NOMO-1 (cell line): ENCODE results near the gene ADD3.
A peak's percentile ranks its signal among the peaks of the same experiment; 100 is the strongest.

Experiments used
- DNase-seq, 2 experiments: peaks; one replicate each; lab custom pipeline; 2025; ENCODE audit not compliant: unreplicated experiment in 2 of 2; lab: John Stamatoyannopoulos, UW

The ADD3 gene

DNA sequence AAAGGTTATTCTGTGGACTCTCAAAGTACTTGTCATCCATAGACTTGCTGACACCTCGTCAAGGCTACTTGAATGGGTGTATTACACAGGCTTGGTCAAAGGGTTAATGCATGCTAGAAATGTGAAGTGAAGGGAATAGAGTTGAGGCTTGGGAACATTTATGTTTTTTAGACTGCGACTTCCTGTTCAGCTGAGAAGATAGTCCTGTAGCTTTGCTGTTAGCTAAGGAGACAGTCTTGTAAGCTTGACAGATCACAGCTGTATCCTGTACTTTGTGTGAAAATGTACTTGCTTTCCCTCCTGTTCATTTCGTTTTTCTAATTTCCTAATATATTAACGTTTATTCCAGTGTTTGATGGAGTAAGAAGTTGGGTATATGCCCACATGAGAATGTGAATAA, 52.1 kb downstream of the ADD3 start:
- DNase-seq = no peak

DNA sequence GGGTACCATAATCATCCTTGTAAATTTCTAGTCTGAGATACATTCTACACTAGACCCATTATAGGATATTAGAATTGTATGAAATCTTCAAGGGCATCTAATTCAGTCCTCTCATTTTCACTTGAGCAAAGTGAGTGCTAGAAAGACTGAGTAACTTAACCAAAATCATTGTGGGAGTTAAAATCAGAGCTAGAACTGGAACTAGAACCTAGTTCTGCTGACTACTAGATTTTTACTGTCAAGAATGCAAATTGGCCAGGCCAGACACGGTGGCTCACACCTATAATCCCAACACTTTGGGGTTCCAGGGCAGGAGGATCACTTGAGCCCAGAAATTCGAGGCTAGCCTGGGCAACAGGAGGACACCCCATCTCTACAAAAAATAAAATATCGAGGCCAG, 53.9 kb downstream of the ADD3 start:
- no peak for DNase-seq

DNA sequence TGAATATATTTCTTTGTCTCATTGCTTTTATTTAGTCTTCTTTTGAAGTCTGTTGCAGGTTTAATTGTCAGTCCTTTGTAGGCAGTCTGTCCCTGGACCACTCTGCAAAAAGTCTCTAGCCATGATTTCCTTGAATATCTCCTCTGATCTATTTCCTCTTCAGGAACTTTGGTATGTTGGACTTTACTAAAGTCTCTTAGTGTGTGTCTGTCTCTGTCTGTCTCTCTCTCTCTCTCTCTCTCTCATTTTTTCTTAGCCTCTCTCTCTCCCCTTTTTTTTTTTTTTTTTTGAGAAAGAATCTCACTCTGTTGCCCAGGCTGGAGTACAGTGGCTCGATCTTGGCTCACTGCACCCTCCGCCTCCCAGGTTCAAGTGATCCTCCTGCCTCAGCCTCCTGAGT, 57.5 kb downstream of the ADD3 start:
- no peak for DNase-seq

DNA sequence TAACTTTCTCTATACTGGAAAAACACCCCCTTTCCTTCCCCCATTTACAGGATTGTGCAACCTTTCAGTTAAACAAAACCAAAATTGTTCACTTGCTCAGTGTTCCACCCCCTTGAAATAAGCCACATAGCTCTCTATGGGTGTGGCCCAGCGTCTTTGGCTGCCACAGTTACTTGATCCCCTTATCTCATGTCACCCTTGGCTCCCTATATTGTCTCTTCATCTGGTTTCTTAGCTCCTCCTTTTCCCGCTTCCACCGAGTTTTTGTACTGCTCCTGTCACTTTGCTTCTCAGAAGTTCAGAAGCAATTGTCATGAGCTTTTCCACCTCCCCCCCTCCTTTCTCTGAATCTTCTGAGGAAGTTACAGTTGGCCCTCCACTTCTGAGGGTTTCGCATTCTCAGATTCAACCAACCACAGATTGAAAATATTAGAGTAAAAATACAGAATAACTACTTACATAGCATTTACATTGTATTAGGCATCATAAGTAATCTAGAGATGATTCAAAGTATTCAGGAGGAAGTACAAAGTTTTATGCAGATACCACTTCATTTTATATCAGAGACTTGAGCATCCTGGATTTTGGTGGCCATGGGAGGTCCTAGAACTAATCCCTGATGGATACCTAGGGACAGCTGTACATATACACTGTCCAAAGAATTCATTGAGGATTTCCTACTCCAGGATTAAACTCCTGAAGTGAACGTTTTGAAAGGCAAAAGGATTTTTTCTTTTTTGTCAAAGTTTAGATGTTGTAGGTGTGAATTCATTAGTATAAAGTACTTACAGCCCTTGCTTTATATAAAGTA, 60.4 kb downstream of the ADD3 start:
- peak; percentile 50 to 70 for DNase-seq

DNA sequence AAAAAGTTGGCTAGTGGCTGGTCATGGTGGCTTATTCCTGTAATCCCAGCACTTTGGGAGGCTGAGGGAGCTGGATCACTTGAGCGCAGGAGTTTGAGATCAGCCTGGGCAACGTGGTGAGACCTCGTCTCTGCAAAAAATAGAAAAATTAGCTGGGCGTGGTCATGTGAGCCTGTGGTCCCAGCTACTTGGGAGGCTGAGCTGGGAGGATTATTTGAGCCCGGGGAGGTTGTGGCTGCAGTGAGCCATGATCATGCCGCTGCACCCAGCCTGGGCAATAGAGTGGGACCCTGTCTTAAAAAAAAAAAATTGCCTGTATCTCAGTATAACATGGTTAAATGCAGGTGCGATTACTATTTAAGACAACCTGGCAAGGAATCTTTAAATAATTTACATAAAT, 61.0 kb downstream of the ADD3 start:
- no peak for DNase-seq

DNA sequence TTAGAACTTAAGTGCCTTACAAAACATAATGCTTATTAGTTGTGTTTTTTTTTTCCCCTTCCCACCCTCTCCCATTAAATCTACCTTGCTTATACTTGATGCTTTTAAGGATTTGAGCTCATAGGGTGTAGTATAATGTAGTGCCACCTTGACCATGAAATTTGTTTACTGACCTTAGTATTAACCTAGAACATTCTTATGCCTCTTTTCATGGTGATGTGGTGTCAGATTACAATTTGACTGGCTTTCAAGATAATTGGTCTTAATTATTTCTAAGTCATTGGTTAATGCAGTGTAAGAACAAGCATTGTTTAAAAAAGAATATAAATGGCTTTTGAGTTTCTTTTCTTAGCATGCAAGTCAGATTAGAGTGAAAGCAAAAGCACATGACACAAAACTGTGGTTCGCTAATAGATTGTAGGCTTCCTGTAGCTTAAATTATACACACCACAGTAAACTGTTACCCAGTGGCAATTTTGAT, 61.8 kb downstream of the ADD3 start:
- peak; percentile 3 to 67 for DNase-seq

DNA sequence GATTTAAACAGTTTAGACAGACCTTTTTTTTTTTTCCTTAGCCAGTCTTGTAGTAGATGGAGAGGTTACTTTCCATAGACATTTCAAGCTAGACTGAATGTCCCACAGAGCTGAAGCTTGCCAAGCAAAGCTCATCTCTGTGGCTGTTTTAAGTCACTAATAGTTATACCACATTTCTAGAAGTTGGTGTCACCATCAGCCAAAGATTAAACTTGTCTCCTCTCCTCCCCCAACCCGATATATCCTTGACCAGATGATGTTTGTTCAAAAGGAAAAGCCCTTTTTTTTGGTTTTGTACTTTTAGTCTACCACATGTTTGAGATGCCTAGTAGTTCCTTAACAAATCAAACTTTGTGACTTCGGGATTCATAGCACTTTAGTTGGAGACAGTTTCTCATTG, 66.1 kb downstream of the ADD3 start:
- DNase-seq = no peak

DNA sequence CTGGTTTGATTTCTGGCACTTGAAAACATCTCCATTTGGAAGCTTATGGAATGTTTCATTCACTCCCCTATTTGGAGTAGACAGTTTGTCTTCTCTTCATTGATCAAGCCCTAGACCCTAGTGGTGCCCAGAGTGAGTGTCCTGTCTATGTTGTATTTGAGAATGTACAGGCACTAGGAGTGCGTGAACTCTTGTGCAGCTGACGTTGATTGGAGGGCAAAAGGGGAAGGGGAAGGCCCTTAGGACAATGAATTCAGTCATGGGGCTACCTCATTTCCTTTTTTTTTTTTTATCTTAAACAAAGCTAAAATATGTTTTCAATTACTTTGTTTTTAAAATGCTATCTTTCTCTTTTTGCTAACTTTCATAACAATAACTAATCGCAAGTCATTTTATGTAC, 66.5 kb downstream of the ADD3 start:
- peak; percentile 5 to 38 for DNase-seq

DNA sequence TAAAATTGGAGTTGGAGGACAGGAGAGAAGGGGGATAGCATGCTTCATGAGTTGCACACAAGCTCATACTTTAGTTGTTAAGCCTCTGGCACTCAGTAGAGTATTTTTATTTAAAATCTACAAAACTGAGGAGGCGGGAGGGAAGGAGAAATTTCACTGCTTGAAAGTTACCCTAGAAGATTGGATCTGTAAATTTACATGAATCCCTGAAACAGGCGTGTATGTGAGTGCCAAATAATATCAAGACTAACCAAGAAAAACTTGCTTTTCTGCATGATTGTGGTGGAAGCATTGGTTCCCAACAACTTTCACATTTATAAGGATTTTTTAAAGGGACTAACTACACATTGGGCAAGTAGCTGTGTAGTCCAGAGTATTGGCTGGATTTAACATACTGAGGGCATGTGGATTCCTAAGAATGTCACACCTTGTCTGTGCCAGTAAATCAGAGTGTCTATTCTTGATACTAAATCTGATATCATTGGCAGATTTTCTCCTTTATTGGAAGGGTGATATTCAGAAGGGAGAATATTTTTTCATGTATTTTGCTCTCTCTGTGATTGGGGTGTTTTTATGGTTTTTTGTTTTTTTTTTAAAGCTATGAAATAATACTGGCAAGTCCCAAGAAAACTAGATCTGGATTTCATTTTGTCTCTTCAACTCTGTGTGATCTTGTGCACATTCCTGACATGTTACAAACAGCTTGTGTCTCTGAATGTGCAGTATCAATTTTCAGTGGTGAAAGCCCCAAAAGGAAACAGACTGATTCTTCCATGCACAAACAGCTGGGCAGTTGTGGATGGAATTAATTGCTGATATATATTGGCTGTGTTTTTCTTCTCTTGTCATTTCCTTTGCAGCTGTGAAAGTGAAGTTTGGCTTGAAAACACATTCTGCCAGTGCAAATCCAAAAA, 67.2 kb downstream of the ADD3 start:
- DNase-seq = no peak

DNA sequence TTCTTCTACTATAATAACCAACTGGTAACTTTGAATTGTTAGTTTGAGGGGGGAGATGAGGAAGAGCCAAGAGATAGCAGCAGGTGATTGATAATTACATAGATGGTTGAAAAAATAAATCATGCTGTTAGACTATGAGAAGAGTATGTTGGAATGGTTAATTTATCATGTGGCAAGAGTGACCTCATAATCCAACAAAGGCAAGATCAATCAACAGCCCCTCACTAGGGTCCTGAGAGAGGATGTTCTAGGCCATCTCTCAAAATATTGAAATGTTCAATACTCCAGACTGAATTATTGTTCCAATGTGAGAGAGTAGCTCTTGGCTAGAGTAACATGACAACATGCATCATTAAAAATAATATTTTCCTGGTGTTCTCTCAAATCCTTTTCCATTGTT, 67.9 kb downstream of the ADD3 start:
- no peak for DNase-seq

DNA sequence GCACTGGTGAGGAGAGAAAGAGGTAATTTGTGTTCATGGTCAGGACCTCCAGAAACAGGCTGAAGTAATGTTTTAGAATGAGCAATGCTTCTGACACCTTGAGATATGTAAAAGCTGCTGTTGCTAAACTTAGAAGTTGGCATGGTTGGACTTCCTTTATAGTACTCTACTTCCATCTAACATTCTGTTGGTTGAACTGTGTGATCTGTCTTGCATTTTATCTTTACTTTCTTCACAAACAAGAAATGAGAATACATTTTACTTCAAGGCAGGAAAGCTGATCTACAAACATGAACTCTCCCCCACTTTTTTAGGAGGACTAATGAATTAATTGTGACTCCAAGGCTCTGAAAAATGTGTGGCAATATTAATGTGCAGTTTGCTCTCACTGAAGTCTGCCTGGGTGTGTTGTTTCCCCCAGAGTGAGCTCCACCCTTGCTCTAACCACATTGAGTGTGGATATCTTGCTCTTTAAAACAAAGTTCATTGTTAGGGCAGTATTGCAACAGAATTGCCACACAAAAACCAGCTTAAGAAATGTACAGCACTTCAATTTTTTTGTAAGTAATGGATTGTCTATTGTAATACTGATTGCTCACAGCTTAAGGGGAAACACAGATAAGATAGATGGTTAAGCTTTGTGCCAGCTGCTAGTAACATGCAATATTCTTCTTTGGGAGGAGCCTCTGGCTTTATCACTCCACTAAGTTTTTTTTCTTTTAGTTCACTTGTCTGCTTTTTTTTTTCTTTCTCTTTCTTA, 69.0 kb downstream of the ADD3 start:
- peak; percentile 91 to 99 for DNase-seq

DNA sequence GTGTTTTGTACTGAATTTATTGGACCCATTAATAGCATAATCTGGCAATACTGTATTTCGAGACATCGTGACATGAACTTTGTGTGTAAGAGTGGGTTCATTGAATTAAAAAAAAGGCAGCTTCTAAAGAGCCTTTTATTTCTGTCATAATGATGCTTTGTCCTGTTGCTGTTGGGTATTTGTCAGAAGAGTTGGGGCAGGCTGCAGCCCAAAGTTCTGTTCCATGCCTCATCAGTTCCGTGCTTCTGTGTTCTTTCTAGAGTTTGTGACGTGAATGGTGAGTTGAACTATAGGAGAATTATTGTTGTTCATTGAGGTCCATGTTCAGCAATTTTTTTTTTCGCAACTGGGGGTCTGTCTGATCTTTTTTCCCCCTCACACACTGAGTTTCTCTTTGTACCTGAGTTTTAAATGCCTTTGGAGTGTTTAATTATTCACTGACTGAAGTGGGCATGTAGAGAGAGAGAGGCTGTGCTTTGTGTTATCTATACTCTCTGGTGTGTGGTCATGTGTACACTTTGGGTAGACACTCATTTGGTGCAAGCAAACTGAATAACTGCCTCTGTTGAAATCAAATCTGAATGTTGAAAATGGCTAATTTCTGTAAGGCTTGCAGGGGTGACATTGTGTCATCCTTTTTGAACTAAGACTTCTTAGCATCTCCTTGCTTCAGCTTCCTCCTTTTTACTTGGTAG, 69.8 kb downstream of the ADD3 start:
- peak; percentile 69 to 87 for DNase-seq

DNA sequence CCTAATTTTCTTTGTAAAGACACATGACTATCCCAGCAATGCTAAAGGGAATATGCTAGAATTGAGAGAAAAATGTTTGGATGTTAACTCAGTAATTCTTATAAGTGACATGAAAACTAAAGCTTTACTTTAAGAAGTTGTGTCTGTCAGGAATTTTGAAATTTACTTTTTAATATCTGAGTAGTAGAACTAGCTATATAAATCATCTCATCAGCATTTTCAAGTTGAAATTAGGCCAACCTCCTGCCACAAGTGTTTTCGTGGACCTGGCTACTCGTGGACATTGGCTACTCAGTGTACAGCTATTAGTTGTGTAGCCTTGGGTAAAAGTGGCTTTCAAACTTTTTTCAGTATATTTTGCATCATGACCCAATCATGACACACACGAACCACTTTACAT, 70.5 kb downstream of the ADD3 start:
- no peak for DNase-seq

DNA sequence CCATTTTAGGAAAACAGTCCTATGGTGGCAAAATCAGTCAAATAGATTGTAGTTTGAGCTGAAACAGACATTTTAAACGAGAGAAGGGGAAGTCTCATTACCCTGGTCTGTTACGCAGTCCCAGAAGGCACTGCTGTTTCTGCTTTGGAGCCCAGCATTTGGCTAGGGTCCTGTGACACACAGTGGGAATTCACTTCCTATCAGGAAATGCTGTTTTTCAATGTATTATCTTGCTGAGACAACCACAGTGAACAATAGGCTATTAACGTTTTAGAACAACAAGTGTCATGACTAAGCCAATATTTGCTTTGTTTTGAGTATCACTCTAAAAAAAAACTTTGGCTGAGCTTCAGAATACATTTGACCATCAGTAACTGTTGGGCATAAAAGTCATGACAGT, 74.1 kb downstream of the ADD3 start:
- DNase-seq = peak in 1 of 2 experiments; percentile 28

DNA sequence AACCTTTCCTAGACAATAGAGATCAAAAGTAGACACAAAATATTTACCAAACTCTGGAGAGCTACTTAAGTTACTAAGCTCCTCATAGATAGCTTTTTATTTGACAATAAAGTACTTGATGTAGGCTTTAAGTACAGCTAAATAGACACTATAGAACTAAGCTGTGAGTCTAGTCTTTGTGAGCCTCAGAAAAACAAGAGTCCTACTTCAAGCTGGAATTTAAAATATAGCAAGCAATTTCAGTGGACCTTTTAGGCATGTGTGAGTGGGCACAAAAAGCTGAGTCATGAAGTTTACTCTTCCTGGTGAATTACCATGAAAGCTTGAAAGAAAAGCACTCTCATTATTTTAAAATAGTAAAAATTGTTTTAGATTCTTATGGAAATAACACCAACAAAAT, 76.1 kb downstream of the ADD3 start:
- peak in 1 of 2 experiments; percentile 11 for DNase-seq

DNA sequence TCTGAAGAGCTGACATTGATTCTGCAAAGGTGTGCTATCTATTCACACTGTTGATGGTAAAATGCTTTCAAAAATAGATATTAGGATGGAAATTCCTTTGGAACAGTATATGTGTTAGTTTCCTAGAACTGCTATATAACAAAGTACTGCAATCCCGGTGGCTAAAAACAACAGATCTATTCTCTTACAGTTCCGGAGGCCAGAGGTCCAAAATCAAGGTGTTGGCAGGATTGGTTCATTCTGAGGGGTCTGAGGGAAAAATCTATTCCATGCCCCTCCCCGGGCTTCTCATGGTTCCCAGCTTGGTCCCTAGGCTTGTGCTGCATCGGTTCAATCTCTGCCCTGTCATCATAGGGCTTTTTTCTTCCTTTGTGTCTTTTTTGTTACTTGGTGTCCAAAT, 79.9 kb downstream of the ADD3 start:
- no peak for DNase-seq

DNA sequence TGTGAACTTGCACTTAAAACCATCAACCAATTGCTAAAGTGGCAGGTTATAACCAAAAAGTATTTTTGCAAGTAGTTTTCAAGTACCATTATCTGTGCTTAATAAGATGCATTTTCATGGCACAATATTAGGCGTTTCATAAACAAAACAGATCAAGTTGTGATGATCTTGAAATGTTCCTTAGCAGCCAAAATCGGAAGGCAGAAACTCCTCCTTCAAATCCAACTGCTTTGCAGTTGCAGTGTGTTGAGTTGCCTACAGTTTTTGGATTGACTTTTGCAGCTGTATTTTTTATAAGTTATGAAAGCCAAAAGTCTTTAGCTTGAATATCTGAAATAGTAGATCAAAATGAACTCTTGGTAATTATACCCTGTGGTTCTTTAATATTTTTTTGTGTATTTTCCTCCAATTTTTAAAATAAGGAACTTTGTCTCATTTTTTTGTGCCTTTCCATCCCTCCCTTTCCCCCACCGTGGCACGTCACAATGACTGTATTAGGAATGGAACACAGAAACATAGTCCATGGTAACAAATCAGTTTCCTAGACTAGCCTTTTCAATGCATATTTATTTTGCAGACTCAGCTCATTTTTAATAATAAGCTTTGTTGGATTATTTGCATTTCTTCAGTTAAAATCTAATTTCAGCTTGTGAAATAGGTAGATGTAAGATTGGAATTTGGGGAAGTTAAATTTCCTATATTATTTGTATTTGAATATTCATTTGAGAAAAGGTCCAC, 80.8 kb downstream of the ADD3 start:
- no peak for DNase-seq

DNA sequence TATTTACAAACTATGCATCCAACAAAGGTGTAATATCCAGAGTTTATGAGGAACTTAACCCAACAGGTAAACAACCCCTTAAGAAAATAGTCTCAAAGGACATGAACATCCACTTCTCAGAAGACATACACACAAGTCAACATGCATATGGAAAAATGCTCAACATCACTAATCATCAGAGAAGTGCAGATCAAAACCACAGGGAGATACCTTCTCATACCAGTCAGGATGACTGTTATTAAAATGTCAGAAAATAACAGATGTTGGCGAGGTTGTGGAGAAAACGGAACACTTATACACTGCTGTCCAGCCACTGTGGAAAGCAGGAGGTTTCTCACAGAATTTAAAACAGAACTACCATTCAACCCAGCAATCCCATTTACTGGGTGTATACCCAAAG, 84.0 kb downstream of the ADD3 start:
- no peak for DNase-seq

DNA sequence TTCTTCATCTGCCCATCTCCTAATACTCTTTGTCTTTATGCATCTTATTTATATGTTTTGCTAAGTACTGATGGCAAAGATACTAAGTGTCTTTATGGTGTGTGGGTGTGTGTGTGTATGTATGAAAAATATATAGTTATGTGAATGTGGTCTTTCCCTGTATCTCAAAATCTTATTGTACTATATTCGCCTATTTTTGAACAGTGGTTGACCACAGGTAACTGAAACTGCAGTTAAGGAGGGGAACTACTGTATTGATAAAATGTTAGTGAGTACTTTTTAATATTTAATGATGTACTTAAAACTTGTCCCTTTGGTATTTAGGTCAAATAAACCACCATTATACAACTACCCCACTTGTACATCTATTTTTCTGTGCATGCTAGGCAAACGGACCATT, 85.9 kb downstream of the ADD3 start:
- DNase-seq = no peak

DNA sequence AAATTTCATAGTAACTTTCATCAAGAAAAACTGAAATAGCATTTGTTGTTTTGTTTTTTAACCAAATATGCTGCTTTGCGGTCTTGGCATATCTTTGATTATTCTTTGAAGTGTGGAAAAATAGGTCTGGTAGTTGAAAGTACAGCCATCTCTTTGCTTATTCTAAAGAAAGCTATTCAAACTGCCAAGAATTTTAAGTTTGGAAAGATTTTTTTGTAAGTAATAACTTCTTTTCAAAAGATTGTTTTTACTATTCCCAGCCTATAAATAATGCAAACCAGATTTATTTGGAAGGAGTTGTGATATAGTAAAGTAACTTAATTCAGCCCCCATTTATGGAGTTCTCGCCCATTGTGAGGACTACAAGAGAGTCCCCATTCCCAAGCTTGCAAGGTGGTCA, 87.0 kb downstream of the ADD3 start:
- no peak for DNase-seq
